Mesendoderm (in vitro differentiated cells): ENCODE measurements around the gene DDX49.

Source experiments
- DNase-seq: peaks from one replicate; pipeline ENCODE4 v3.0.0; 2013
- H2AK5ac ChIP-seq: 2 replicates; pipeline ENCODE4 v1.6.1; 2013; ENCODE audit warnings: low read length, inconsistent platforms
- H2BK120ac ChIP-seq: 2 replicates; pipeline ENCODE4 v1.6.1; 2013; ENCODE audit warnings: low read depth, mild to moderate bottlenecking, low read length, moderate library complexity, mixed read lengths
- H2BK15ac ChIP-seq: replicated peaks from 2 replicates; pipeline ENCODE4 v1.6.1; 2013; ENCODE audit warnings: low read depth, mild to moderate bottlenecking, moderate library complexity
- H2BK5ac ChIP-seq: 2 replicates; pipeline ENCODE4 v1.6.1; 2013; ENCODE audit warnings: low read length, inconsistent platforms
- H3K18ac ChIP-seq: 2 replicates; pipeline ENCODE4 v1.6.1; 2013; ENCODE audit warnings: mild to moderate bottlenecking, low read length, mixed read lengths
- H3K23ac ChIP-seq: one replicate; pipeline ENCODE4 v1.6.1; 2013; ENCODE audit warnings: low read length
- H3K27ac ChIP-seq: 2 replicates; pipeline ENCODE4 v1.5.1; 2013; ENCODE audit warnings: low read depth, mild to moderate bottlenecking, inconsistent platforms, low read length, moderate library complexity
- H3K27me3 ChIP-seq: 2 replicates; pipeline ENCODE4 v1.6.1; 2013; ENCODE audit warnings: low read length, control low read depth, mild to moderate bottlenecking, inconsistent platforms; ENCODE audit not compliant: insufficient read depth, poor library complexity
- H3K36me3 ChIP-seq: 2 replicates; pipeline ENCODE4 v1.6.1; 2013; ENCODE audit warnings: low read length, inconsistent platforms; ENCODE audit not compliant: control insufficient read depth, insufficient read depth
- H3K4ac ChIP-seq: one replicate; pipeline ENCODE4 v1.6.1; 2013; ENCODE audit warnings: low read depth, mild to moderate bottlenecking, low read length, moderate library complexity
- H3K4me1 ChIP-seq: 2 replicates; pipeline ENCODE4 v1.6.1; 2013; ENCODE audit warnings: low read depth, low read length, inconsistent platforms; ENCODE audit not compliant: control insufficient read depth
- H3K4me2 ChIP-seq: 2 replicates; pipeline ENCODE4 v1.6.1; 2013; ENCODE audit warnings: low read length
- H3K4me3 ChIP-seq: 2 replicates; pipeline ENCODE4 v1.5.1; 2013; ENCODE audit warnings: mild to moderate bottlenecking, low read length
- H3K56ac ChIP-seq: one replicate; pipeline ENCODE4 v1.6.1; 2013; ENCODE audit warnings: low read length
- H3K79me1 ChIP-seq: 2 replicates; pipeline ENCODE4 v1.6.1; 2013; ENCODE audit warnings: low read length, inconsistent platforms
- H3K79me2 ChIP-seq: 2 replicates; pipeline ENCODE4 v1.6.1; 2013; ENCODE audit warnings: mild to moderate bottlenecking, low read length; ENCODE audit not compliant: control insufficient read depth, insufficient read depth
- H3K9ac ChIP-seq: 2 replicates; pipeline ENCODE4 v1.6.1; 2013; ENCODE audit warnings: low read length, inconsistent platforms
- H4K5ac ChIP-seq: one replicate; pipeline ENCODE4 v1.6.1; 2013; ENCODE audit warnings: low read length
- H4K8ac ChIP-seq: one replicate; pipeline ENCODE4 v1.6.1; 2013; ENCODE audit warnings: low read depth, mild to moderate bottlenecking, control low read depth, low read length, moderate library complexity
- WGBS: extraction: QIAGEN DNeasy Blood & Tissue Kit; methylation state at CpG from one replicate; pipeline ENCODE4 v1.1.7; 2013; ENCODE audit warnings: low lambda C conversion rate, missing lambda C conversion rate; ENCODE audit not compliant: insufficient coverage; ENCODE audit errors: extremely low coverage; 5-methylcytosine and 5-hydroxymethylcytosine counted together

The DDX49 gene

GRCh38 chr19:18960370-18960769 lies 40.9 kb downstream of the DDX49 start:
- no peak overlapping the region for H2BK120ac ChIP-seq
- H3K18ac ChIP-seq, result no peak overlapping the region
- no CpG with 5 or more reads among the region's 4 CpGs for WGBS
- no peaks in the 10 kb centered on the region for H3K36me3 ChIP-seq
- no peaks in the 10 kb centered on the region for H3K27me3 ChIP-seq
- H2BK15ac ChIP-seq, result no peak overlapping the region
- H2BK5ac ChIP-seq, result no peak overlapping the region
- no peak overlapping the region for H3K27ac ChIP-seq
- no peaks in the 10 kb centered on the region for H3K79me2 ChIP-seq
- no peak overlapping the region for H3K56ac ChIP-seq
- no peak overlapping the region for H2AK5ac ChIP-seq
- no peak overlapping the region for H3K4me3 ChIP-seq
- H3K9ac ChIP-seq, result no peak overlapping the region
- no peaks in the 10 kb centered on the region for H3K79me1 ChIP-seq
- no peak overlapping the region for H3K23ac ChIP-seq
- H3K4me1 ChIP-seq, result no peaks in the 10 kb centered on the region
- H4K8ac ChIP-seq, result no peak overlapping the region
- no peak overlapping the region for H4K5ac ChIP-seq
- no peak for DNase-seq
- no peak overlapping the region for H3K4me2 ChIP-seq
- H3K4ac ChIP-seq, result no peak overlapping the region

- H3K9ac ChIP-seq, result no peak overlapping the region
- no peak overlapping the region for H2AK5ac ChIP-seq
- H4K5ac ChIP-seq, result no peak overlapping the region
- H2BK120ac ChIP-seq, result no peak overlapping the region
- H3K4me2 ChIP-seq, result no peak overlapping the region
- peak; percentile 82 for DNase-seq
- H3K79me1 ChIP-seq, result no peaks in the 10 kb centered on the region
- no peak overlapping the region for H4K8ac ChIP-seq
- H3K56ac ChIP-seq, result no peak overlapping the region
- H3K23ac ChIP-seq, result no peak overlapping the region
- H3K27me3 ChIP-seq, result no peaks in the 10 kb centered on the region
- H3K79me2 ChIP-seq, result no peaks in the 10 kb centered on the region
- no peak overlapping the region for H2BK15ac ChIP-seq
- H3K27ac ChIP-seq, result no peak overlapping the region
- H3K4me1 ChIP-seq, result no peaks in the 10 kb centered on the region
- no peak overlapping the region for H3K4me3 ChIP-seq
- no peak overlapping the region for H3K4ac ChIP-seq
- no peak overlapping the region for H2BK5ac ChIP-seq
- no peaks in the 10 kb centered on the region for H3K36me3 ChIP-seq
- WGBS, result no CpG with 5 or more reads among the region's 26 CpGs
- no peak overlapping the region for H3K18ac ChIP-seq
These were observed 42.5 kb downstream of the DDX49 start for GRCh38 chr19:18961767-18962620.

DNA sequence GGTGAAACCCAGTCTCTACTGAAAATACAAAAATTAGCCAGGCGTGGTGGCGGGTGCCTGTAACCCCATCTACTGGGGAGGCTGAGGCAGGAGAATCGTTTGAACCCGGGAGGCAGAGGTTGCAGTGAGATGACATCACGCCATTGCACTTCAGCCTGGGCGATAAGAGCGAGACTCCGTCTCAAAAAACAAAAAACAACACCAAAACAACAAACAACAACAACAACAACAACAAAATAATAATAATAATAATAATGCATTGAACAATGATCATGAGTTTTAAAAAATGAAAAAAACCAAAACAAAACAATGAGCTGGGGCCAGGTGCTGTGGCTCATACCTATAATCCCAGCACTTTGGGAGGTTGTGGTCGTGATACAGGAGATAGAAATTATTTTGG lies 44.6 kb downstream of the DDX49 start:
- H3K36me3 ChIP-seq, result no peaks in the 10 kb centered on the region
- no peak overlapping the region for H4K5ac ChIP-seq
- no peak overlapping the region for H2BK15ac ChIP-seq
- no peak overlapping the region for H2AK5ac ChIP-seq
- H3K27me3 ChIP-seq, result no peaks in the 10 kb centered on the region
- H3K4me2 ChIP-seq, result no peak overlapping the region
- H3K4ac ChIP-seq, result no peak overlapping the region
- no peak overlapping the region for H4K8ac ChIP-seq
- no peak overlapping the region for H3K4me3 ChIP-seq
- H3K79me2 ChIP-seq, result no peaks in the 10 kb centered on the region
- no peak overlapping the region for H2BK120ac ChIP-seq
- no peak overlapping the region for H3K9ac ChIP-seq
- no peaks in the 10 kb centered on the region for H3K79me1 ChIP-seq
- no peak overlapping the region for H3K23ac ChIP-seq
- H3K4me1 ChIP-seq, result no peaks in the 10 kb centered on the region
- H3K18ac ChIP-seq, result no peak overlapping the region
- H3K56ac ChIP-seq, result no peak overlapping the region
- WGBS, result no CpG with 5 or more reads among the region's 9 CpGs
- no peak overlapping the region for H3K27ac ChIP-seq
- H2BK5ac ChIP-seq, result no peak overlapping the region
- no peak for DNase-seq

- no peak overlapping the region for H3K18ac ChIP-seq
- H3K4me3 ChIP-seq, result no peak overlapping the region
- H3K79me1 ChIP-seq, result no peaks in the 10 kb centered on the region
- H3K36me3 ChIP-seq, result no peaks in the 10 kb centered on the region
- peak overlapping the region; percentile 71 for H4K5ac ChIP-seq
- H4K8ac ChIP-seq, result no peak overlapping the region
- no peak overlapping the region for H2BK120ac ChIP-seq
- H2BK15ac ChIP-seq, result no peak overlapping the region
- WGBS, result no CpG with 5 or more reads among the region's 4 CpGs
- no peak overlapping the region for H3K23ac ChIP-seq
- H3K9ac ChIP-seq, result no peak overlapping the region
- H2BK5ac ChIP-seq, result no peak overlapping the region
- H3K27ac ChIP-seq, result no peak overlapping the region
- H3K4me2 ChIP-seq, result no peak overlapping the region
- no peaks in the 10 kb centered on the region for H3K79me2 ChIP-seq
- no peaks in the 10 kb centered on the region for H3K27me3 ChIP-seq
- no peak overlapping the region for H3K4ac ChIP-seq
- no peak for DNase-seq
- H2AK5ac ChIP-seq, result no peak overlapping the region
- no peaks in the 10 kb centered on the region for H3K4me1 ChIP-seq
- no peak overlapping the region for H3K56ac ChIP-seq
These were observed 46.8 kb downstream of the DDX49 start for GRCh38 chr19:18966307-18966706.

DNA sequence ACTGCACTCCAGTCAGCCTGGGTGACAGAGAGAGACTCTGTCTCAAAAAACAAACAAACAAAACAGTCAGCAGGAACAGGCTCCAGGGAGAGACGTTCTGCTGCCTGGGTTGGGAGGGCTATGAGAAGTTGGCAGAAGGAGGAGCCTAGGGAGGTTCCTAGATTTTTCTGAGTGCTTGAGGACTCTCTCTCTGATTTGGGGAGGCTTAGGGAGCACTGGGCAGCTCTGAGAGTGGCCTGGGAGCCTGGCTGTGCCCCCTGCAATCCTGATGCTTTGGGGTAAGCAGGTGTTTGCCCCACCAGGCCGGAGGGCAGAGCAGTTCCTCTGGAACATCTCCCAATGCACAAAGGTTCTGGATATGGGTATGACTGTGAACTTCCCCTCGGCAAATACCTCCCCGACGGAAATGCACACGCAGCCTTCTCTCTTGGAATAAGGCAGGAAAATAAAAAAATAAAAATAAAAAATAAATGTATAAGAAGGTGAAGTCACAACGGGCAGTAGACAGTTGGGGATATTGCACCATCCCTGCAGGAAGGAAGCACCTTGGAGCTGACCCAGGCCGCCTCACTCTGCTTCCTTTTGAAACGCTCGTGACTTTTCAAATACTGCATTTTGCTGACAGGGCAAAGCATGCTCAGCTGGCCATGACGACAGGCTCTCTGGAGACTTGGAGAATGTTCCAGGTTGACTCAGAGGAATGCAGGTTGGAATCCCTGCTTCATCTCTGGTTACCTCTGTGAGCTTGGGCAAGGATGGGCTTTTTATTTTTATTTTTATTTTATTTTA lies 48.0 kb downstream of the DDX49 start:
- no peaks in the 10 kb centered on the region for H3K4me1 ChIP-seq
- H3K27ac ChIP-seq, result no peak overlapping the region
- DNase-seq, result no peak
- no peak overlapping the region for H3K23ac ChIP-seq
- H3K56ac ChIP-seq, result no peak overlapping the region
- H3K9ac ChIP-seq, result no peak overlapping the region
- no peak overlapping the region for H2AK5ac ChIP-seq
- no peak overlapping the region for H2BK120ac ChIP-seq
- H3K4me2 ChIP-seq, result no peak overlapping the region
- no peaks in the 10 kb centered on the region for H3K27me3 ChIP-seq
- H4K5ac ChIP-seq, result no peak overlapping the region
- no peaks in the 10 kb centered on the region for H3K79me2 ChIP-seq
- H3K4me3 ChIP-seq, result no peak overlapping the region
- H3K4ac ChIP-seq, result no peak overlapping the region
- H3K79me1 ChIP-seq, result no peaks in the 10 kb centered on the region
- H3K18ac ChIP-seq, result no peak overlapping the region
- H2BK5ac ChIP-seq, result no peak overlapping the region
- no peaks in the 10 kb centered on the region for H3K36me3 ChIP-seq
- H4K8ac ChIP-seq, result no peak overlapping the region
- no peak overlapping the region for H2BK15ac ChIP-seq
- no CpG with 5 or more reads among the region's 11 CpGs for WGBS
